ENCODE data around the gene FIGNL1. TPM values are rescaled to one million over a fixed set of nuclear protein-coding genes. Genes with fewer than 3 reads are reported as not detected.

The FIGNL1 gene
- total and polyA plus RNA-seq, 2 donors (not counting 1 experiment from before 2014, with no cell fraction given) = 3.6 to 24.5 TPM

DNA sequence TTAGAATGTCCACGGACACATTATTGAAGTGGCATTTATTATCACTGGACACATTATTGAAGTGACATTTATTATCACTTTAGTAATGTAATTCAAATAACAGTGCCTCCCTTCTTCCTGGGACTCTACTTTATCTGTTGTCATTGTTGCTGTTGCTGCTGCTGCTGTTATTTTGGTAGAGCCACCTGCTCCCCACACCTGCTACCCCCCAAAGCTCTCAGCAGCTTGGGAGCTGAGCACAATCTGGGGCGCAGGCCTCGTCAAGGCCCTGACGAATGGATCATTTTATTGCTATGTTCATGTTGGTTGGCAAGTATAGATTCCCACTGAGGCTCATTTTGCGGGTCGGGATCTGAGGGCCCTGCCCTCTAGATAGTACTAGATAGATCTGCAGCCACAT, 24.8 kb downstream of the FIGNL1 start:
- no peak for ATAC-seq (ENCODE audit: low read depth)
- 100% methylated on average over 3 of the region's 6 CpGs for WGBS (ENCODE audit: insufficient coverage)
- Mint-ChIP-seq H3K27me3 (no peaks in the 10 kb centered on the region), H3K4me3 (no peak overlapping the region), H3K9me3 (ENCODE audit: insufficient read depth) (no peaks in the 10 kb centered on the region), H3K27ac (no peak overlapping the region), H3K4me1 (peaks cover 8% of the 10 kb centered on the region)
- H3K27me3 ChIP-seq (replicated peaks in 1 of 4; ENCODE audit: control extremely low read depth in 1 of 4, control insufficient read depth in 3 of 4, insufficient read depth in 4 of 4, low read length in 3 of 4) = no peaks in the 10 kb centered on the region
- intact Hi-C loops (cut with micrococcal nuclease) = no loop called here
- DNase-seq = no peak
- no peaks in the 10 kb centered on the region for H4K20me1 ChIP-seq (ENCODE audit: control insufficient read depth, insufficient read depth, low read length, poor library complexity, severe bottlenecking)
- no peaks in the 10 kb centered on the region for H3K36me3 ChIP-seq (replicated peaks in 1 of 2; ENCODE audit: control extremely low read depth in 1 of 2, control insufficient read depth in 1 of 2, extremely low read depth in 1 of 2, insufficient read depth in 2 of 2, low read length in 1 of 2)
- H3K4me1 ChIP-seq (ENCODE audit: control insufficient read depth in 2 of 2, insufficient read depth in 2 of 2, low read length in 2 of 2) = peaks cover 0 to 4% of the 10 kb centered on the region in 2 donors
- no peaks in the 10 kb centered on the region for H3K79me2 ChIP-seq (ENCODE audit: control insufficient read depth, insufficient read depth, low read length)
- POLR2A ChIA-PET = no interaction called here
- no peak overlapping the region for H3K4me3 ChIP-seq (ENCODE audit: control extremely low read depth in 1 of 5, extremely low read depth in 1 of 5, insufficient read depth in 1 of 5, low read depth in 2 of 5, low read length in 4 of 5)
- no peaks in the 10 kb centered on the region for H3K9me3 ChIP-seq (ENCODE audit: control extremely low read depth in 1 of 3, control insufficient read depth in 2 of 3, insufficient read depth in 1 of 3, low read length in 2 of 3)
- no peak overlapping the region for H3K27ac ChIP-seq (ENCODE audit: low read length in 2 of 2)
- no peak overlapping the region for H3K4me2 ChIP-seq (replicated peaks; ENCODE audit: low read depth, low read length, poor library complexity, severe bottlenecking)
- H2AFZ ChIP-seq (ENCODE audit: insufficient read depth, low read depth, low read length, poor library complexity, severe bottlenecking) = no peak overlapping the region
- no peak overlapping the region for H3K9ac ChIP-seq (ENCODE audit: low read length)
- CTCF ChIA-PET = interaction anchor here (1.0 to 3.6 kb wide), 3 partner anchors 8 to 283 kb away, joined by 4 to 15 read pairs (median 10); no protein-coding TSS in a partner anchor
- no peak for TF ChIP-seq EZH2 (IDR thresholded peaks at IDR 0.05; ENCODE audit: borderline replicate concordance, insufficient read depth, low read depth, low read length, poor library complexity, severe bottlenecking)
- TF ChIP-seq, protein P1, sequence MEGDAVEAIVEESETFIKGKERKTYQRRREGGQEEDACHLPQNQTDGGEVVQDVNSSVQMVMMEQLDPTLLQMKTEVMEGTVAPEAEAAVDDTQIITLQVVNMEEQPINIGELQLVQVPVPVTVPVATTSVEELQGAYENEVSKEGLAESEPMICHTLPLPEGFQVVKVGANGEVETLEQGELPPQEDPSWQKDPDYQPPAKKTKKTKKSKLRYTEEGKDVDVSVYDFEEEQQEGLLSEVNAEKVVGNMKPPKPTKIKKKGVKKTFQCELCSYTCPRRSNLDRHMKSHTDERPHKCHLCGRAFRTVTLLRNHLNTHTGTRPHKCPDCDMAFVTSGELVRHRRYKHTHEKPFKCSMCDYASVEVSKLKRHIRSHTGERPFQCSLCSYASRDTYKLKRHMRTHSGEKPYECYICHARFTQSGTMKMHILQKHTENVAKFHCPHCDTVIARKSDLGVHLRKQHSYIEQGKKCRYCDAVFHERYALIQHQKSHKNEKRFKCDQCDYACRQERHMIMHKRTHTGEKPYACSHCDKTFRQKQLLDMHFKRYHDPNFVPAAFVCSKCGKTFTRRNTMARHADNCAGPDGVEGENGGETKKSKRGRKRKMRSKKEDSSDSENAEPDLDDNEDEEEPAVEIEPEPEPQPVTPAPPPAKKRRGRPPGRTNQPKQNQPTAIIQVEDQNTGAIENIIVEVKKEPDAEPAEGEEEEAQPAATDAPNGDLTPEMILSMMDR (IDR thresholded peaks at IDR 0.05) = no peak

DNA sequence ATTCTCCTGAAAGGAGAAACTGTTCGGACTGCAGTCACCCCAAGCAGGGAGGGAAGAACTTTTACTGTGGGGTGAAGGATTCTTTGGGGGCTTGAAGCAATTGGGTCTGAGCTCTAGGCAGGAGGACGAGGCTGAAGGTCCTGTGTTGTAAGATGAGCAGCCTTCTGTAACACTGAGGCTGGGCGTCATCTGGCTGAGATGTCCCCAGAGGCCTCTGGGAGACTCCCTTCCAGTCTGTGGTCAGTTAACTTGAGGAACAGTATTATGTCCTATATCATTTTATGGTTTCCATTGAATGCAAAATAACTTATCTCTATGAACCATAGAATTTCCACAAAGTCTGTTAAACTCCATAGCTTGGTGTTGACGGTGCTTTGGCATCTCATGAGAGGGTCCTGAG, 26.3 kb downstream of the FIGNL1 start:
- Histone ChIP-seq H3K9me3 (ENCODE audit: control extremely low read depth in 1 of 3, control insufficient read depth in 2 of 3, insufficient read depth in 1 of 3, low read length in 2 of 3) (no peaks in the 10 kb centered on the region), H2AFZ (ENCODE audit: insufficient read depth, low read depth, low read length, poor library complexity, severe bottlenecking) (no peak overlapping the region), H3K36me3 (replicated peaks in 1 of 2; ENCODE audit: control extremely low read depth in 1 of 2, control insufficient read depth in 1 of 2, extremely low read depth in 1 of 2, insufficient read depth in 2 of 2, low read length in 1 of 2) (no peaks in the 10 kb centered on the region), H3K4me1 (ENCODE audit: control insufficient read depth in 2 of 2, insufficient read depth in 2 of 2, low read length in 2 of 2) (peaks cover 0 to 4% of the 10 kb centered on the region in 2 donors), H3K9ac (ENCODE audit: low read length) (no peak overlapping the region), H3K79me2 (ENCODE audit: control insufficient read depth, insufficient read depth, low read length) (peaks cover 3% of the 10 kb centered on the region), H3K27me3 (replicated peaks in 1 of 4; ENCODE audit: control extremely low read depth in 1 of 4, control insufficient read depth in 3 of 4, insufficient read depth in 4 of 4, low read length in 3 of 4) (no peaks in the 10 kb centered on the region), H3K4me3 (ENCODE audit: control extremely low read depth in 1 of 5, extremely low read depth in 1 of 5, insufficient read depth in 1 of 5, low read depth in 2 of 5, low read length in 4 of 5) (no peak overlapping the region), H3K27ac (ENCODE audit: low read length in 2 of 2) (no peak overlapping the region), H4K20me1 (ENCODE audit: control insufficient read depth, insufficient read depth, low read length, poor library complexity, severe bottlenecking) (no peaks in the 10 kb centered on the region), H3K4me2 (replicated peaks; ENCODE audit: low read depth, low read length, poor library complexity, severe bottlenecking) (no peak overlapping the region)
- intact Hi-C loops (cut with micrococcal nuclease) = no loop called here
- Mint-ChIP-seq H3K27ac (no peak overlapping the region), H3K9me3 (ENCODE audit: insufficient read depth) (no peaks in the 10 kb centered on the region), H3K4me3 (no peak overlapping the region), H3K27me3 (no peaks in the 10 kb centered on the region), H3K4me1 (peaks cover 10% of the 10 kb centered on the region)
- TF ChIP-seq EZH2 (IDR thresholded peaks at IDR 0.05; ENCODE audit: borderline replicate concordance, insufficient read depth, low read depth, low read length, poor library complexity, severe bottlenecking) = no peak
- TF ChIP-seq, protein P1 (IDR thresholded peaks at IDR 0.05) = no peak
- WGBS (ENCODE audit: insufficient coverage) = 56% methylated on average over 4 of the region's 4 CpGs
- DNase-seq (no peak), ATAC-seq (ENCODE audit: low read depth) (no peak)
- ChIA-PET POLR2A (interaction anchor here (0.9 kb wide), 1 partner anchor 119 kb away, joined by 3 read pairs; no protein-coding TSS in a partner anchor), CTCF (interaction anchor here (0.9 to 2.2 kb wide), 3 partner anchors 218 to 331 kb away, joined by 3 to 10 read pairs (median 4); no protein-coding TSS in a partner anchor)

Measured in B cell (primary cell).